ENCODE measurements around the gene A2M. TPM values are rescaled to one million over a fixed set of nuclear protein-coding genes. Genes with fewer than 3 reads are reported as not detected.

Gene A2M
- total and polyA plus RNA-seq, 12 donors: 141 to 897 (median 335) TPM

DNA sequence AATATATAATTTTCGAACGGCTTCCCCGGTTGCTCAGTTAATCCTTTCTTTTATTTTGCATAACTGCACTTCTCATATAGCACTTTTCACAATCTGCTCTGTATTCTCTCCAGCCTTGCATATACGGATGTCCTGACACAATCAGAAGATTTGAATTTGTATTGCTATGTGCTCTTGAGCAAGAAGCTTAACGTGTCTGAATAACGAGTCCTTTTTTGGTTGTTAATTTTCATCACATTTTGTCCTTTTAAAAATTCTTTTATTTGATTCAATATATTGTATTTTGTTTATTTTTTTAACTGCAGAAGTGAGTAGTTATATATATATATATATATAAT is 17.6 kb downstream of the A2M start:
- TF ChIP-seq CTCF (IDR thresholded peaks at IDR 0.05) (no peak), POLR2A (IDR thresholded peaks at IDR 0.05) (no peak)

GRCh38 chr12:9096563-9097176 is 19.0 kb downstream of the A2M start:
- 76 to 93% (median 79%) methylated on average over 2 of the region's 2 CpGs for WGBS, 4 donors
- Histone ChIP-seq H3K36me3 (replicated peaks in 1 of 2) (peaks cover 0 to 66% of the 10 kb centered on the region in 2 donors), H3K27ac (no peak overlapping the region), H3K4me3 (no peak overlapping the region), H3K4me1 (replicated peaks in 1 of 2) (no peaks in the 10 kb centered on the region), H3K27me3 (no peaks in the 10 kb centered on the region), H3K9me3 (replicated peaks in 1 of 3) (no peaks in the 10 kb centered on the region)
- intact Hi-C loops (cut with DNase I): no loop called here
- TF ChIP-seq CTCF (IDR thresholded peaks at IDR 0.05) (no peak), POLR2A (IDR thresholded peaks at IDR 0.05) (no peak)
- no peak for DNase-seq

More for the DNA sequence above, 17.6 kb downstream of the A2M start:
- H3K27ac ChIP-seq: no peak overlapping the region
- intact Hi-C loops (cut with DNase I): no loop called here
- no peak overlapping the region for H3K4me3 ChIP-seq
- peaks cover 0 to 68% of the 10 kb centered on the region in 2 donors for H3K36me3 ChIP-seq (replicated peaks in 1 of 2)
- 84 to 93% (median 89%) methylated on average over 6 of the region's 6 CpGs for WGBS, 4 donors
- no peaks in the 10 kb centered on the region for H3K27me3 ChIP-seq
- no peaks in the 10 kb centered on the region for H3K4me1 ChIP-seq (replicated peaks in 1 of 2)
- no peak for DNase-seq
- no peaks in the 10 kb centered on the region for H3K9me3 ChIP-seq (replicated peaks in 1 of 3)

GRCh38 chr12:9095322-9095721 is 20.4 kb downstream of the A2M start:
- H3K9me3 ChIP-seq (replicated peaks in 1 of 3): no peaks in the 10 kb centered on the region
- H3K36me3 ChIP-seq (replicated peaks in 1 of 2): peaks cover 0 to 71% of the 10 kb centered on the region in 2 donors
- whole genome bisulfite sequencing, 4 donors: 93 to 94% (median 93%) methylated on average over 3 of the region's 3 CpGs
- intact Hi-C loops (cut with DNase I): no loop called here
- H3K27me3 ChIP-seq: no peaks in the 10 kb centered on the region
- H3K4me1 ChIP-seq (replicated peaks in 1 of 2): no peaks in the 10 kb centered on the region
- H3K27ac ChIP-seq: no peak overlapping the region
- no peak for TF ChIP-seq CTCF (IDR thresholded peaks at IDR 0.05)
- no peak for TF ChIP-seq POLR2A (IDR thresholded peaks at IDR 0.05)
- DNase-seq: no peak
- no peak overlapping the region for H3K4me3 ChIP-seq

- Histone ChIP-seq H3K36me3 (replicated peaks in 1 of 2) (peaks cover 0 to 71% of the 10 kb centered on the region in 2 donors), H3K27ac (peak overlapping the region in 1 of 5 donors; percentile 1), H3K4me1 (replicated peaks in 1 of 2) (no peaks in the 10 kb centered on the region), H3K4me3 (no peak overlapping the region), H3K9me3 (replicated peaks in 1 of 3) (no peaks in the 10 kb centered on the region), H3K27me3 (no peaks in the 10 kb centered on the region)
- 92 to 94% (median 92%) methylated on average over 3 of the region's 3 CpGs for WGBS, 4 donors
- no peak for DNase-seq
- intact Hi-C loops (cut with DNase I): no loop called here
- TF ChIP-seq CTCF (IDR thresholded peaks at IDR 0.05): no peak
- TF ChIP-seq POLR2A (IDR thresholded peaks at IDR 0.05): no peak
Measured at GRCh38 chr12:9094512-9095206, 21.1 kb downstream of the A2M start.

All from adrenal gland (tissue), 12 donors.